ENCODE measurements around the gene FILIP1.

DNA sequence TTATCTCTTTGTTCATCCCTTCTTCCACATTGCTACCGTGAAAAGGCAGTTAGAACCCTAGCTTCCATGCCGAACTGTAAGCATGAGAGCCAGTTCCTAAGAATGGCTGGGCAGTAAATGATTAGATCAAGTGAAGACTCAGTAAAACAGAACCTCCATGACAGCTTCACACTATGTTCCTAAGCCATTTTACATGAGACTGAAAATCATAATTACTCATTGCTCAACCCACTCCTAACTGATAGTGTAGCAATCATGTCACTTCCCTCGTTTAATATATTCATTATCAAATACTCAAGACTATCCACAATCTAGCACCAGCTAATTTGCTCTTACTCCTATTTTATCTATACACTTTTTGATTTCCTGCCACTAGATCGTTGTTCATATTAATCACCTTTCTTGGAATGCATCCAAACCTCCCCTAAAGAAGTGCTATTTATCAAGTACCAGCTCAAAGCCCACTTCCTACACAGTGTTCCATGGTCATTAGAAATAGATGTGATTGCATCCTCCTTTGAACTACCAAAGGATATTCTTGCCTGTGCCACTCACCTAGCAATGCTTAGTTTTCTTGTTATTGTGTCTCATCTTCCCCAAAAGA, 215.0 kb downstream of the FILIP1 start:
- TF ChIP-seq, protein P1, sequence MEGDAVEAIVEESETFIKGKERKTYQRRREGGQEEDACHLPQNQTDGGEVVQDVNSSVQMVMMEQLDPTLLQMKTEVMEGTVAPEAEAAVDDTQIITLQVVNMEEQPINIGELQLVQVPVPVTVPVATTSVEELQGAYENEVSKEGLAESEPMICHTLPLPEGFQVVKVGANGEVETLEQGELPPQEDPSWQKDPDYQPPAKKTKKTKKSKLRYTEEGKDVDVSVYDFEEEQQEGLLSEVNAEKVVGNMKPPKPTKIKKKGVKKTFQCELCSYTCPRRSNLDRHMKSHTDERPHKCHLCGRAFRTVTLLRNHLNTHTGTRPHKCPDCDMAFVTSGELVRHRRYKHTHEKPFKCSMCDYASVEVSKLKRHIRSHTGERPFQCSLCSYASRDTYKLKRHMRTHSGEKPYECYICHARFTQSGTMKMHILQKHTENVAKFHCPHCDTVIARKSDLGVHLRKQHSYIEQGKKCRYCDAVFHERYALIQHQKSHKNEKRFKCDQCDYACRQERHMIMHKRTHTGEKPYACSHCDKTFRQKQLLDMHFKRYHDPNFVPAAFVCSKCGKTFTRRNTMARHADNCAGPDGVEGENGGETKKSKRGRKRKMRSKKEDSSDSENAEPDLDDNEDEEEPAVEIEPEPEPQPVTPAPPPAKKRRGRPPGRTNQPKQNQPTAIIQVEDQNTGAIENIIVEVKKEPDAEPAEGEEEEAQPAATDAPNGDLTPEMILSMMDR (IDR thresholded peaks at IDR 0.05), result no peak
- no peak for TF ChIP-seq JUND (IDR thresholded peaks at IDR 0.05)
- TF ChIP-seq EP300 (IDR thresholded peaks at IDR 0.05; ENCODE audit: borderline replicate concordance in 1 of 2, low read depth in 1 of 2, low read length in 1 of 2), result no peak
